SK-N-SH treated with all-trans-retinoic acid at 6 μM for 48 hours (cell line): ENCODE measurements around the gene ME2.

Source experiments
- ATAC-seq: fragments of 200-7000 bp; cut with Tn5 transposase; 3 replicates; pipeline ENCODE4 v1.9.1; 2020; ENCODE audit warnings: mild to moderate bottlenecking, moderate library complexity
- BACH2 ChIP-seq: fragments of 250-450 bp; sonication (Bioruptor Pico); IDR thresholded peaks from 2 replicates; pipeline ENCODE4 v1.9.0; 2021; ENCODE audit warnings: mild to moderate bottlenecking, borderline replicate concordance
- CSDC2 ChIP-seq: fragments of 250-450 bp; sonication (Bioruptor Pico); IDR thresholded peaks from 2 replicates; pipeline ENCODE4 v1.5.0; 2020; ENCODE audit warnings: mild to moderate bottlenecking, moderate library complexity
- ESRRG ChIP-seq: fragments of 250-450 bp; sonication (Bioruptor Pico); IDR thresholded peaks from 2 replicates; pipeline ENCODE4 v1.6.1; 2021; ENCODE audit warnings: mild to moderate bottlenecking
- GLIS3 ChIP-seq: fragments of 250-450 bp; sonication (Bioruptor Pico); IDR thresholded peaks from 2 replicates; pipeline ENCODE4 v1.5.0; 2020; ENCODE audit warnings: mild to moderate bottlenecking, moderate library complexity
- ISL1 ChIP-seq: fragments of 250-450 bp; sonication (Bioruptor Pico); IDR thresholded peaks from 2 replicates; pipeline ENCODE4 v2.1.2; 2022; ENCODE audit warnings: mild to moderate bottlenecking, moderate library complexity
- OSR1 ChIP-seq: fragments of 250-450 bp; sonication (Bioruptor Pico); IDR thresholded peaks from 2 replicates; pipeline ENCODE4 v1.8.0; 2022; ENCODE audit warnings: moderate library complexity, mild to moderate bottlenecking, inconsistent platforms
- PPARA ChIP-seq: fragments of 250-450 bp; sonication (Bioruptor Pico); IDR thresholded peaks from 2 replicates; pipeline ENCODE4 v1.5.0; 2020; ENCODE audit warnings: mild to moderate bottlenecking, borderline replicate concordance
- SNAI2 ChIP-seq: fragments of 250-450 bp; sonication (Bioruptor Pico); IDR thresholded peaks from 2 replicates; pipeline ENCODE4 v1.5.0; 2020; ENCODE audit warnings: mild to moderate bottlenecking, moderate library complexity
- TCF4 ChIP-seq: fragments of 250-450 bp; sonication (Bioruptor Pico); IDR thresholded peaks from 2 replicates; pipeline ENCODE4 v1.8.0; 2021; ENCODE audit warnings: mild to moderate bottlenecking, moderate library complexity, borderline replicate concordance
- TOX ChIP-seq: fragments of 250-450 bp; sonication (Bioruptor Pico); IDR thresholded peaks from 2 replicates; pipeline ENCODE4 v1.8.0; 2021; ENCODE audit warnings: mild to moderate bottlenecking, moderate library complexity, borderline replicate concordance
- ZC3H10 ChIP-seq: fragments of 250-450 bp; sonication (Bioruptor Pico); IDR thresholded peaks from 2 replicates; pipeline ENCODE4 v1.5.1; 2021; ENCODE audit warnings: mild to moderate bottlenecking, moderate library complexity
- ZFP3 ChIP-seq: fragments of 250-450 bp; sonication (Bioruptor Pico); IDR thresholded peaks from 2 replicates; pipeline ENCODE4 v1.5.0; 2020; ENCODE audit warnings: mild to moderate bottlenecking, moderate library complexity
- ZFP30 ChIP-seq: fragments of 450-650 bp; formaldehyde crosslinking; IDR thresholded peaks from 2 replicates; pipeline ENCODE4 v1.5.0; 2022; ENCODE audit warnings: mild to moderate bottlenecking, moderate library complexity
- ZNF565 ChIP-seq: fragments of 450-650 bp; formaldehyde crosslinking; conservative IDR thresholded peaks from 2 replicates; pipeline ENCODE4 v1.5.0; 2020; ENCODE audit warnings: low read depth, mild to moderate bottlenecking, moderate library complexity
- ZNF70 ChIP-seq: fragments of 450-650 bp; formaldehyde crosslinking; IDR thresholded peaks from 2 replicates; pipeline ENCODE4 v1.5.0; 2020; ENCODE audit warnings: mild to moderate bottlenecking, moderate library complexity
- ZNF8 ChIP-seq: fragments of 450-650 bp; formaldehyde crosslinking; IDR thresholded peaks from 2 replicates; pipeline ENCODE4 v1.5.0; 2020; ENCODE audit warnings: mild to moderate bottlenecking, moderate library complexity
- TF ChIP-seq, protein P1 (sequence below): fragments of 250-450 bp; sonication (Bioruptor Pico); IDR thresholded peaks from 2 replicates; pipeline ENCODE4 v1.8.0; 2021; ENCODE audit warnings: low read depth, mild to moderate bottlenecking, moderate library complexity, borderline replicate concordance
- TF ChIP-seq, protein P2 (sequence below): fragments of 250-450 bp; sonication (Bioruptor Pico); IDR thresholded peaks from 2 replicates; pipeline ENCODE4 v1.5.1; 2021; ENCODE audit warnings: mild to moderate bottlenecking, moderate library complexity
- TF ChIP-seq, protein P3 (sequence below): fragments of 250-450 bp; sonication (Bioruptor Pico); IDR thresholded peaks from 2 replicates; pipeline ENCODE4 v1.5.1; 2020; ENCODE audit warnings: low read depth, mild to moderate bottlenecking, moderate library complexity

ME2 gene

DNA sequence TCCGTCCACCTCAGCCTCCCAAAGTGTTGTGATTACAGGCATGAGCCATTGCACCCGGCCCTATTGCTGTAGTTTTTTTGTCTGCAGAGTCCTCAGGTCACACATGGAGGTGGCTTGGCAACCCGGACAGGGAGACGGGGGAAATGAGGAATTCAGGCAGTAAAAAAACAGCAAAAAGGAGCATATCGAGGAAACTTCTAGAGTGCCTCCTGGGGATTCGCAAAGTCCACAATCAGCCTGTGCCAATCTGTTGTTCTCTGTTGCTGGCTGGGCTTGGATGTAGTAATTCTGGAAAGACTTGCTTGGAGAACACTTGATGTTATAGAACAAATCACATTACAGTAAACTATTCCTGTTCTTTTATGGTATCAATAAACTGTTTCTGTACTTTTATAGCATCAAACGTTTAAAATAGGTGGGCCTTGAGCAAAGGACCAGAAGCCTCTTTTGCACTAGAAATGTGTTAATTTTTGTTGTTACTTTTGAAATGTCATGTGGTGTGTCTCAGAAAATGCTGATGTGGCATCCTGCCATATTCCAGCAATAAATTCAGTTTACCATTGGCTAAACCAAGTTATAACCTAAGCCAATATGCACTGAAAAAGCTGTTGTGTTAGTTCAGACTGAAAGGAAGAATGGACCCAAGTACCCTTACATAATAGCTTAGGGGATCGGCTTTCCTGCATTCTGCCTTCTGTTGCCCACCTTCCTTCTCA is 103.3 kb downstream of the ME2 start:
- ATAC-seq: no peak
- TF ChIP-seq ESRRG (no peak), CSDC2 (no peak), ZC3H10 (CRISPR knock-in tag) (no peak), TCF4 (CRISPR knock-in tag) (no peak)
- TF ChIP-seq, protein P1, sequence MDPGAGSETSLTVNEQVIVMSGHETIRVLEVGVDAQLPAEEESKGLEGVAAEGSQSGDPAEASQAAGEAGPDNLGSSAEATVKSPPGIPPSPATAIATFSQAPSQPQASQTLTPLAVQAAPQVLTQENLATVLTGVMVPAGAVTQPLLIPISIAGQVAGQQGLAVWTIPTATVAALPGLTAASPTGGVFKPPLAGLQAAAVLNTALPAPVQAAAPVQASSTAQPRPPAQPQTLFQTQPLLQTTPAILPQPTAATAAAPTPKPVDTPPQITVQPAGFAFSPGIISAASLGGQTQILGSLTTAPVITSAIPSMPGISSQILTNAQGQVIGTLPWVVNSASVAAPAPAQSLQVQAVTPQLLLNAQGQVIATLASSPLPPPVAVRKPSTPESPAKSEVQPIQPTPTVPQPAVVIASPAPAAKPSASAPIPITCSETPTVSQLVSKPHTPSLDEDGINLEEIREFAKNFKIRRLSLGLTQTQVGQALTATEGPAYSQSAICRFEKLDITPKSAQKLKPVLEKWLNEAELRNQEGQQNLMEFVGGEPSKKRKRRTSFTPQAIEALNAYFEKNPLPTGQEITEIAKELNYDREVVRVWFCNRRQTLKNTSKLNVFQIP (CRISPR knock-in tag): no peak
- TF ChIP-seq, all 23 proteins: peak for 0

DNA sequence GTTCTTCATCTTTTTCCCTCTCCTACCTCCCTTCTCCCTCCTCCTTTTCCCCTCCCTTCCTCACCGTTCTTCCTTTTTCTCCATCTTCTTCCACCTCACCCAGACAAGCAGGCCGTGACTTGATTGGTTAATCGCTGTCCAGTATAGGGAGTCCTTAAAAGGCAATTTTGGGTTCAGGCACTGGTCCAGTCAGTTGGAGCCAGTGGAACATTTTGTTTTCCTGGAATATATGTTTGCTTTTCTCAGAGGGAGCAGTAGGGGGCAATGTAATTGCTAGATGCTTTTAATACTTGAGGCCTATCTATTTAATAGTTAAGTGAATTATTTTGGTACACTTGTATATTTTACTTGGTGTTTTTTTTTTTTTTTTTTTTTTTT is 103.9 kb downstream of the ME2 start:
- ATAC-seq: peak; percentile 29; the same call in 2 of the 3 replicates
- TF ChIP-seq OSR1 (CRISPR knock-in tag): no peak
- TF ChIP-seq ISL1 (CRISPR knock-in tag): no peak
- TF ChIP-seq CSDC2: no peak
- no peak for TF ChIP-seq ZFP30
- TF ChIP-seq GLIS3 (CRISPR knock-in tag): no peak
- no peak for TF ChIP-seq ZNF565
- TF ChIP-seq TCF4 (CRISPR knock-in tag): no peak
- no peak for TF ChIP-seq ESRRG
- no peak for TF ChIP-seq ZNF8 (CRISPR knock-in tag)
- TF ChIP-seq, protein P2, sequence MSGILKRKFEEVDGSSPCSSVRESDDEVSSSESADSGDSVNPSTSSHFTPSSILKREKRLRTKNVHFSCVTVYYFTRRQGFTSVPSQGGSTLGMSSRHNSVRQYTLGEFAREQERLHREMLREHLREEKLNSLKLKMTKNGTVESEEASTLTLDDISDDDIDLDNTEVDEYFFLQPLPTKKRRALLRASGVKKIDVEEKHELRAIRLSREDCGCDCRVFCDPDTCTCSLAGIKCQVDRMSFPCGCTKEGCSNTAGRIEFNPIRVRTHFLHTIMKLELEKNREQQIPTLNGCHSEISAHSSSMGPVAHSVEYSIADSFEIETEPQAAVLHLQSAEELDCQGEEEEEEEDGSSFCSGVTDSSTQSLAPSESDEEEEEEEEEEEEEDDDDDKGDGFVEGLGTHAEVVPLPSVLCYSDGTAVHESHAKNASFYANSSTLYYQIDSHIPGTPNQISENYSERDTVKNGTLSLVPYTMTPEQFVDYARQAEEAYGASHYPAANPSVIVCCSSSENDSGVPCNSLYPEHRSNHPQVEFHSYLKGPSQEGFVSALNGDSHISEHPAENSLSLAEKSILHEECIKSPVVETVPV (CRISPR knock-in tag): no peak
- TF ChIP-seq TOX (CRISPR knock-in tag): no peak
- no peak for TF ChIP-seq BACH2 (CRISPR knock-in tag)

DNA sequence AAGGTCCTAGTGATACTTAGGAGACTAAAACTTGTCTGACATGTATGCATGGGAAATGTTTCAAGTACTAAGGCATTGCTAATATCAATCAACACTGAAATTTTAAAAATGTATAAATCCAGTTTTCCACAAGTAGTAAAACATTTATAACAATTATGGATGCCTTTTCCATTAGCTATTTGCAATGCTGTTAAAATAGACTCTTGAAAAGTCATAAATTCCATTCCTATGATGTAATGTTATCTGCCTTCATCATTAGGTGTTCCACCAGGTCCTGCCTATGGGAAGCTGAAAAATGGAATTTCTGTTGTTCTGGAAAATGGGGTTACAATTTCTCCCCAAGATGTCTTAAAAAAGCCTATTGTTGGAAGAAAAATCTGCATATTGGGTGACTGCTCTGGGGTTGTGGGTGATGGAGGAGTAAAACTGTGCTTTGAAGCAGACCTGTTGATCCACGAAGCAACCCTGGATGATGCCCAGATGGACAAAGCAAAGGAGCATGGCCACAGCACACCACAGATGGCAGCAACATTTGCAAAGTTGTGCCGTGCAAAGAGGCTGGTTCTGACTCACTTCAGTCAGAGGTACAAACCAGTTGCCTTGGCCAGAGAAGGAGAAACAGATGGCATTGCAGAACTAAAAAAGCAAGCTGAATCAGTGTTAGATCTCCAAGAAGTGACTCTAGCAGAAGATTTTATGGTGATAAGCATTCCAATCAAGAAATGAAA is 107.6 kb downstream of the ME2 start:
- ATAC-seq: peak; percentile 79
- TF ChIP-seq ZNF565 (no peak), ZFP3 (CRISPR knock-in tag) (0 out of 2 replicates have a peak, but pooled peaks have one; percentile 29), ISL1 (CRISPR knock-in tag) (peak; percentile 84)
- TF ChIP-seq, protein P3, sequence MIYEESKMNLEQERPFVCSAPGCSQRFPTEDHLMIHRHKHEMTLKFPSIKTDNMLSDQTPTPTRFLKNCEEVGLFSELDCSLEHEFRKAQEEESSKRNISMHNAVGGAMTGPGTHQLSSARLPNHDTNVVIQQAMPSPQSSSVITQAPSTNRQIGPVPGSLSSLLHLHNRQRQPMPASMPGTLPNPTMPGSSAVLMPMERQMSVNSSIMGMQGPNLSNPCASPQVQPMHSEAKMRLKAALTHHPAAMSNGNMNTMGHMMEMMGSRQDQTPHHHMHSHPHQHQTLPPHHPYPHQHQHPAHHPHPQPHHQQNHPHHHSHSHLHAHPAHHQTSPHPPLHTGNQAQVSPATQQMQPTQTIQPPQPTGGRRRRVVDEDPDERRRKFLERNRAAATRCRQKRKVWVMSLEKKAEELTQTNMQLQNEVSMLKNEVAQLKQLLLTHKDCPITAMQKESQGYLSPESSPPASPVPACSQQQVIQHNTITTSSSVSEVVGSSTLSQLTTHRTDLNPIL (CRISPR knock-in tag): peak; percentile 84
- TF ChIP-seq, all 23 proteins: peak for 3

DNA sequence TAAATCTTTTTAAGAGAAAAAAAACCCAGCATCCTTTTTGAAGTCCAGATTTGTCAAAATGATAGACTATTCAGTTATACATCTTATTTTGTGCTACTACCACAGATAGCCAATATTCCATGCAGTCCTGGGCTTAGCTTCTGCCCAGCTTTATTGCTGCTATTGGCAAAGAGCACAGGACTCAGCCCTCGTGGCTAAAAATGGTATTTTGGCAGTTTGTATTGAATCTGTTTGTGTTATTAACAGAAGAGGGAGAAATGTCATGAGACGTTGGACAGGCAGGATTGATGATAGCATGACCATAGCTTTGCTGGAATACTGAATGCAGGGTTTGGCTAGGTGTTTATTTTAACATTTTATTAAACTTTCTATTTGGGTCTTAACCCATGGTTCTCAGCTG is 108.3 kb downstream of the ME2 start:
- TF ChIP-seq SNAI2 (no peak), PPARA (CRISPR knock-in tag) (no peak), CSDC2 (no peak), ZC3H10 (CRISPR knock-in tag) (no peak), ZNF70 (CRISPR knock-in tag) (no peak), OSR1 (CRISPR knock-in tag) (no peak), GLIS3 (CRISPR knock-in tag) (no peak), ZNF565 (no peak)
- TF ChIP-seq, protein P2 (CRISPR knock-in tag): no peak
- TF ChIP-seq, protein P3 (CRISPR knock-in tag): no peak
- TF ChIP-seq, all 23 proteins: peak for 0
- ATAC-seq: peak; percentile 17; the same call in 1 of the 3 replicates
